ENCODE measurements around the gene BRF1.
"Not testable (repeated sequence)": the region's sequence is repeated elsewhere in the genome, so short reads cannot be mapped to it uniquely, and the experiment has no call there.

The BRF1 gene

GRCh38 chr14:105297311-105297710, 3.5 kb downstream of the BRF1 start:
- DNase-seq; H2BK15ac ChIP-seq (ENCODE audit: low read depth, poor library complexity, severe bottlenecking); H3K36me3 ChIP-seq (ENCODE audit: control insufficient read depth in 1 of 2, insufficient read depth in 2 of 2, low read depth in 1 of 2, low read length in 2 of 2); H2BK5ac ChIP-seq (ENCODE audit: low read depth, low read length, poor library complexity, severe bottlenecking); H2AK5ac ChIP-seq (ENCODE audit: low read length, severe bottlenecking); H3K27ac ChIP-seq (ENCODE audit: low read length, poor library complexity, severe bottlenecking); H3K9me3 ChIP-seq (ENCODE audit: control insufficient read depth, low read length); H2BK120ac ChIP-seq (ENCODE audit: low read depth, low read length); H2AFZ ChIP-seq (ENCODE audit: low read depth, low read length); H3K18ac ChIP-seq (ENCODE audit: low read depth in 1 of 2, low read length in 2 of 2); H4K91ac ChIP-seq (ENCODE audit: low read length); H3K4ac ChIP-seq (ENCODE audit: low read depth in 1 of 2, low read length in 2 of 2); H3K4me3 ChIP-seq (ENCODE audit: insufficient read depth in 1 of 2, low read depth in 1 of 2, low read length in 2 of 2); H3K27me3 ChIP-seq (ENCODE audit: control insufficient read depth in 1 of 2, insufficient read depth in 1 of 2, low read length in 2 of 2); H3K23ac ChIP-seq (ENCODE audit: low read length in 2 of 2); H4K8ac ChIP-seq (ENCODE audit: low read length); H3K9ac ChIP-seq (ENCODE audit: low read length); H3K4me2 ChIP-seq (ENCODE audit: low read length, poor library complexity, severe bottlenecking); H3K14ac ChIP-seq (ENCODE audit: low read length in 2 of 2); H2BK12ac ChIP-seq (ENCODE audit: low read length in 2 of 2): not testable (repeated sequence)
- Histone ChIP-seq H3K4me1 (ENCODE audit: control insufficient read depth, insufficient read depth, low read depth, low read length) (peaks cover 19% of the 10 kb centered on the region), H3K79me1 (replicated peaks; ENCODE audit: low read length, poor library complexity, severe bottlenecking) (peaks cover 46% of the 10 kb centered on the region)
- WGBS, result 100% methylated on average over 6 of the region's 11 CpGs

GRCh38 chr14:105294142-105294597, 6.6 kb downstream of the BRF1 start:
- Histone ChIP-seq H3K4me2 (ENCODE audit: low read length, poor library complexity, severe bottlenecking) (no peak overlapping the region), H2AFZ (ENCODE audit: low read depth, low read length) (no peak overlapping the region), H4K8ac (ENCODE audit: low read length) (peak overlapping the region; percentile 23), H3K79me1 (replicated peaks; ENCODE audit: low read length, poor library complexity, severe bottlenecking) (peaks cover 49% of the 10 kb centered on the region), H3K4ac (ENCODE audit: low read depth in 1 of 2, low read length in 2 of 2) (no peak overlapping the region), H3K9ac (ENCODE audit: low read length) (peak overlapping the region; percentile 3), H3K27me3 (ENCODE audit: control insufficient read depth in 1 of 2, insufficient read depth in 1 of 2, low read length in 2 of 2) (no peaks in the 10 kb centered on the region), H2BK120ac (ENCODE audit: low read depth, low read length) (no peak overlapping the region), H3K9me3 (ENCODE audit: control insufficient read depth, low read length) (no peaks in the 10 kb centered on the region), H4K91ac (ENCODE audit: low read length) (no peak overlapping the region), H3K18ac (ENCODE audit: low read depth in 1 of 2, low read length in 2 of 2) (no peak overlapping the region), H3K4me1 (ENCODE audit: control insufficient read depth, insufficient read depth, low read depth, low read length) (peaks cover 9% of the 10 kb centered on the region), H3K4me3 (ENCODE audit: insufficient read depth in 1 of 2, low read depth in 1 of 2, low read length in 2 of 2) (no peak overlapping the region), H3K36me3 (ENCODE audit: control insufficient read depth in 1 of 2, insufficient read depth in 2 of 2, low read depth in 1 of 2, low read length in 2 of 2) (peaks cover 0 to 4% of the 10 kb centered on the region in 2 experiments), H2AK5ac (ENCODE audit: low read length, severe bottlenecking) (no peak overlapping the region), H3K14ac (ENCODE audit: low read length in 2 of 2) (peak overlapping the region in 1 of 2 experiments; percentile 0), H3K27ac (ENCODE audit: low read length, poor library complexity, severe bottlenecking) (no peak overlapping the region), H3K23ac (ENCODE audit: low read length in 2 of 2) (no peak overlapping the region), H2BK15ac (ENCODE audit: low read depth, poor library complexity, severe bottlenecking) (no peak overlapping the region), H2BK5ac (ENCODE audit: low read depth, low read length, poor library complexity, severe bottlenecking) (no peak overlapping the region), H2BK12ac (ENCODE audit: low read length in 2 of 2) (no peak overlapping the region)
- peak; percentile 70 for DNase-seq
- 83% methylated on average over 15 of the region's 15 CpGs for WGBS

- H3K4ac ChIP-seq (ENCODE audit: low read depth in 1 of 2, low read length in 2 of 2), result no peak overlapping the region
- no peak overlapping the region for H2AFZ ChIP-seq (ENCODE audit: low read depth, low read length)
- peaks cover 48% of the 10 kb centered on the region for H3K79me1 ChIP-seq (replicated peaks; ENCODE audit: low read length, poor library complexity, severe bottlenecking)
- H3K4me3 ChIP-seq (ENCODE audit: insufficient read depth in 1 of 2, low read depth in 1 of 2, low read length in 2 of 2), result no peak overlapping the region
- H4K91ac ChIP-seq (ENCODE audit: low read length), result peak overlapping the region; percentile 7
- H3K4me2 ChIP-seq (ENCODE audit: low read length, poor library complexity, severe bottlenecking), result no peak overlapping the region
- H2BK12ac ChIP-seq (ENCODE audit: low read length in 2 of 2), result no peak overlapping the region
- H3K4me1 ChIP-seq (ENCODE audit: control insufficient read depth, insufficient read depth, low read depth, low read length), result peaks cover 8% of the 10 kb centered on the region
- H2BK120ac ChIP-seq (ENCODE audit: low read depth, low read length), result no peak overlapping the region
- H3K36me3 ChIP-seq (ENCODE audit: control insufficient read depth in 1 of 2, insufficient read depth in 2 of 2, low read depth in 1 of 2, low read length in 2 of 2), result peaks cover 0 to 6% of the 10 kb centered on the region in 2 experiments
- H2BK15ac ChIP-seq (ENCODE audit: low read depth, poor library complexity, severe bottlenecking), result no peak overlapping the region
- H4K8ac ChIP-seq (ENCODE audit: low read length), result no peak overlapping the region
- H3K23ac ChIP-seq (ENCODE audit: low read length in 2 of 2), result no peak overlapping the region
- no peaks in the 10 kb centered on the region for H3K9me3 ChIP-seq (ENCODE audit: control insufficient read depth, low read length)
- H2BK5ac ChIP-seq (ENCODE audit: low read depth, low read length, poor library complexity, severe bottlenecking), result no peak overlapping the region
- no peak for DNase-seq
- no peak overlapping the region for H3K9ac ChIP-seq (ENCODE audit: low read length)
- H3K14ac ChIP-seq (ENCODE audit: low read length in 2 of 2), result no peak overlapping the region
- no peak overlapping the region for H3K18ac ChIP-seq (ENCODE audit: low read depth in 1 of 2, low read length in 2 of 2)
- H3K27me3 ChIP-seq (ENCODE audit: control insufficient read depth in 1 of 2, insufficient read depth in 1 of 2, low read length in 2 of 2), result no peaks in the 10 kb centered on the region
- H2AK5ac ChIP-seq (ENCODE audit: low read length, severe bottlenecking), result no peak overlapping the region
- H3K27ac ChIP-seq (ENCODE audit: low read length, poor library complexity, severe bottlenecking), result no peak overlapping the region
- 86% methylated on average over 25 of the region's 26 CpGs for WGBS
Observed at GRCh38 chr14:105292826-105293711, 7.7 kb downstream of the BRF1 start.

GRCh38 chr14:105290621-105291346, 10.0 kb downstream of the BRF1 start:
- no peak overlapping the region for H3K18ac ChIP-seq (ENCODE audit: low read depth in 1 of 2, low read length in 2 of 2)
- no peak overlapping the region for H2BK120ac ChIP-seq (ENCODE audit: low read depth, low read length)
- no peak overlapping the region for H4K8ac ChIP-seq (ENCODE audit: low read length)
- H4K91ac ChIP-seq (ENCODE audit: low read length), result peak overlapping the region; percentile 34
- H2BK12ac ChIP-seq (ENCODE audit: low read length in 2 of 2), result no peak overlapping the region
- H3K9ac ChIP-seq (ENCODE audit: low read length), result no peak overlapping the region
- no peak overlapping the region for H3K23ac ChIP-seq (ENCODE audit: low read length in 2 of 2)
- no peaks in the 10 kb centered on the region for H3K27me3 ChIP-seq (ENCODE audit: control insufficient read depth in 1 of 2, insufficient read depth in 1 of 2, low read length in 2 of 2)
- no peak overlapping the region for H3K4me3 ChIP-seq (ENCODE audit: insufficient read depth in 1 of 2, low read depth in 1 of 2, low read length in 2 of 2)
- no peak overlapping the region for H3K27ac ChIP-seq (ENCODE audit: low read length, poor library complexity, severe bottlenecking)
- peaks cover 66% of the 10 kb centered on the region for H3K79me1 ChIP-seq (replicated peaks; ENCODE audit: low read length, poor library complexity, severe bottlenecking)
- H3K4me2 ChIP-seq (ENCODE audit: low read length, poor library complexity, severe bottlenecking), result no peak overlapping the region
- no peak overlapping the region for H2AFZ ChIP-seq (ENCODE audit: low read depth, low read length)
- no peak overlapping the region for H2AK5ac ChIP-seq (ENCODE audit: low read length, severe bottlenecking)
- no peak overlapping the region for H2BK5ac ChIP-seq (ENCODE audit: low read depth, low read length, poor library complexity, severe bottlenecking)
- 90% methylated on average over 13 of the region's 13 CpGs for WGBS
- H3K4ac ChIP-seq (ENCODE audit: low read depth in 1 of 2, low read length in 2 of 2), result no peak overlapping the region
- peaks cover 0 to 16% of the 10 kb centered on the region in 2 experiments for H3K36me3 ChIP-seq (ENCODE audit: control insufficient read depth in 1 of 2, insufficient read depth in 2 of 2, low read depth in 1 of 2, low read length in 2 of 2)
- no peaks in the 10 kb centered on the region for H3K9me3 ChIP-seq (ENCODE audit: control insufficient read depth, low read length)
- DNase-seq, result no peak
- H2BK15ac ChIP-seq (ENCODE audit: low read depth, poor library complexity, severe bottlenecking), result no peak overlapping the region
- H3K4me1 ChIP-seq (ENCODE audit: control insufficient read depth, insufficient read depth, low read depth, low read length), result peaks cover 11% of the 10 kb centered on the region
- no peak overlapping the region for H3K14ac ChIP-seq (ENCODE audit: low read length in 2 of 2)

All from mesenchymal stem cell (in vitro differentiated cells and primary cell).